OCI-LY3 (cell line): Measurements from ENCODE around the gene NBEAL2.

ENCODE experiments used
- H2AFZ ChIP-seq: fragments of 200-600, 300-600 bp; shearing (Covaris generic); 2 replicates; pipeline ENCODE4 v1.6.0; 2014; ENCODE audit warnings: antibody characterized with exemption, low read depth, low read length
- H3K27ac ChIP-seq: fragments of 200-600, 300-600 bp; sonication (generic); 2 replicates; pipeline ENCODE4 v1.5.1; 2014; ENCODE audit warnings: mild to moderate bottlenecking, low read length, moderate library complexity, mixed read lengths
- H3K27me3 ChIP-seq: fragments of 200-600, 300-600 bp; sonication (generic); 2 replicates; pipeline ENCODE4 v1.6.1; 2014; ENCODE audit warnings: low read depth, low read length, mixed read lengths
- H3K36me3 ChIP-seq: fragments of 200-600, 300-600 bp; sonication (generic); replicated peaks from 2 replicates; pipeline ENCODE3; 2014; ENCODE audit warnings: low read depth, low read length, mixed read lengths
- H3K4me1 ChIP-seq: fragments of 300-600, 200-600 bp; sonication (generic); 2 replicates; pipeline ENCODE4 v1.6.1; 2014; ENCODE audit warnings: low read length, mixed read lengths
- H3K4me2 ChIP-seq: fragments of 200-600, 300-600 bp; sonication (generic); 2 replicates; pipeline ENCODE4 v1.6.1; 2014; ENCODE audit warnings: low read length, mixed read lengths
- H3K4me3 ChIP-seq: fragments of 300-600, 200-600 bp; sonication (generic); 2 replicates; pipeline ENCODE4 v1.5.1; 2014; ENCODE audit warnings: antibody characterized with exemption, mild to moderate bottlenecking, low read length, moderate library complexity
- H3K79me2 ChIP-seq: fragments of 300-600, 200-600 bp; shearing (Covaris generic); 2 replicates; pipeline ENCODE4 v1.6.1; 2014; ENCODE audit warnings: mild to moderate bottlenecking, low read length, mixed read lengths
- H3K9ac ChIP-seq: fragments of 300-600, 200-600 bp; shearing (Covaris generic); 2 replicates; pipeline ENCODE4 v1.6.0; 2014; ENCODE audit warnings: mild to moderate bottlenecking, low read length, moderate library complexity
- H3K9me3 ChIP-seq: fragments of 200-600, 300-600 bp; shearing (Covaris generic); 2 replicates; pipeline ENCODE4 v1.6.1; 2014; ENCODE audit warnings: low read length, mixed read lengths; ENCODE audit not compliant: insufficient read depth
- H4K20me1 ChIP-seq: fragments of 200-600, 300-600 bp; sonication (generic); 2 replicates; pipeline ENCODE4 v1.6.1; 2016; ENCODE audit warnings: low read length, mixed read lengths; ENCODE audit not compliant: insufficient read depth
- EZH2phosphoT487 ChIP-seq: fragments of 200-600 bp; shearing (Covaris generic); IDR thresholded peaks from 2 replicates; pipeline ENCODE4 v1.6.1; 2018; ENCODE audit warnings: antibody characterized with exemption, mixed run types, low read depth
- TF ChIP-seq, protein P1 (sequence below): fragments of 200-600, 300-600 bp; sonication (generic); IDR thresholded peaks from 2 replicates; pipeline ENCODE4 v1.5.1; 2014; ENCODE audit warnings: antibody characterized with exemption, low read length, low read depth

Gene NBEAL2

GRCh38 chr3:46959161-46959511 lies 20.3 kb upstream of the NBEAL2 start:
- H4K20me1 ChIP-seq, result peaks cover 84% of the 10 kb centered on the region
- peaks cover 92% of the 10 kb centered on the region for H3K79me2 ChIP-seq
- H3K27ac ChIP-seq, result no peak overlapping the region

GRCh38 chr3:46960081-46960701 lies 19.3 kb upstream of the NBEAL2 start:
- no peak overlapping the region for H3K9ac ChIP-seq
- no peaks in the 10 kb centered on the region for H3K9me3 ChIP-seq
- H3K4me2 ChIP-seq, result peak overlapping the region; percentile 29
- peaks cover 25% of the 10 kb centered on the region for H3K36me3 ChIP-seq
- no peak overlapping the region for H3K4me3 ChIP-seq
- peaks cover 78% of the 10 kb centered on the region for H4K20me1 ChIP-seq
- H3K79me2 ChIP-seq, result peaks cover 88% of the 10 kb centered on the region
- H3K27ac ChIP-seq, result peak overlapping the region; percentile 23
- H2AFZ ChIP-seq, result no peak overlapping the region
- no peaks in the 10 kb centered on the region for H3K27me3 ChIP-seq
- H3K4me1 ChIP-seq, result peaks cover 42% of the 10 kb centered on the region
- no peak for TF ChIP-seq EZH2phosphoT487
- TF ChIP-seq, protein P1, sequence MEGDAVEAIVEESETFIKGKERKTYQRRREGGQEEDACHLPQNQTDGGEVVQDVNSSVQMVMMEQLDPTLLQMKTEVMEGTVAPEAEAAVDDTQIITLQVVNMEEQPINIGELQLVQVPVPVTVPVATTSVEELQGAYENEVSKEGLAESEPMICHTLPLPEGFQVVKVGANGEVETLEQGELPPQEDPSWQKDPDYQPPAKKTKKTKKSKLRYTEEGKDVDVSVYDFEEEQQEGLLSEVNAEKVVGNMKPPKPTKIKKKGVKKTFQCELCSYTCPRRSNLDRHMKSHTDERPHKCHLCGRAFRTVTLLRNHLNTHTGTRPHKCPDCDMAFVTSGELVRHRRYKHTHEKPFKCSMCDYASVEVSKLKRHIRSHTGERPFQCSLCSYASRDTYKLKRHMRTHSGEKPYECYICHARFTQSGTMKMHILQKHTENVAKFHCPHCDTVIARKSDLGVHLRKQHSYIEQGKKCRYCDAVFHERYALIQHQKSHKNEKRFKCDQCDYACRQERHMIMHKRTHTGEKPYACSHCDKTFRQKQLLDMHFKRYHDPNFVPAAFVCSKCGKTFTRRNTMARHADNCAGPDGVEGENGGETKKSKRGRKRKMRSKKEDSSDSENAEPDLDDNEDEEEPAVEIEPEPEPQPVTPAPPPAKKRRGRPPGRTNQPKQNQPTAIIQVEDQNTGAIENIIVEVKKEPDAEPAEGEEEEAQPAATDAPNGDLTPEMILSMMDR, result no peak

More at GRCh38 chr3:46959161-46959511, 20.3 kb upstream of the NBEAL2 start:
- Histone ChIP-seq H3K4me2 (no peak overlapping the region), H3K9me3 (no peaks in the 10 kb centered on the region), H2AFZ (no peak overlapping the region), H3K4me3 (no peak overlapping the region), H3K9ac (no peak overlapping the region), H3K4me1 (peaks cover 53% of the 10 kb centered on the region), H3K36me3 (peaks cover 25% of the 10 kb centered on the region), H3K27me3 (no peaks in the 10 kb centered on the region)
- TF ChIP-seq, protein P1, result no peak
- TF ChIP-seq EZH2phosphoT487, result no peak

GRCh38 chr3:46960835-46961234 lies 18.6 kb upstream of the NBEAL2 start:
- Histone ChIP-seq H3K79me2 (peaks cover 88% of the 10 kb centered on the region), H3K4me1 (peaks cover 36% of the 10 kb centered on the region), H3K36me3 (peaks cover 31% of the 10 kb centered on the region), H4K20me1 (peaks cover 78% of the 10 kb centered on the region), H3K9me3 (no peaks in the 10 kb centered on the region), H2AFZ (no peak overlapping the region), H3K4me3 (no peak overlapping the region), H3K4me2 (peak overlapping the region; percentile 29; the same call in 1 of the 2 replicates), H3K27me3 (no peaks in the 10 kb centered on the region), H3K9ac (no peak overlapping the region), H3K27ac (0 out of 2 replicates have a peak overlapping the region, but pooled peaks have one; percentile 23)
- no peak for TF ChIP-seq EZH2phosphoT487
- TF ChIP-seq, protein P1, result no peak

DNA sequence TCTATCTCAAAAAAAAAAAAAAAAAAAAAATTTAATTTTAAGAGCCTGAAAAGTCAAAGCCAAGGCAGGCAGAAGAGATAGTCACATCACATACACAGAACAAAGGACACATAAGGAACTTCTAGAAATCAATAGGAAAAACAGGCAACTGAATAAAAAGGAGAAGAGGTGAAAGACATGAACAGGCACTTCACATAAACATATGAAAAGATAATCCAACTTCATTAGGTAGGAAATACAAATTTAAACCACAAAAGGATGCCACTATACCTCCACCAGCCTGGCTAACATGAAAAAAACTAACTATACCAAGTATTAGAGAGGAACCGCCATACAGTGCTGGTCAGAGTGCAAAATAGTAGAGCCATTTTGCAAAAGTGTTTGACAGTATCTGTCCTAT lies 17.0 kb upstream of the NBEAL2 start:
- no peak overlapping the region for H2AFZ ChIP-seq
- no peak overlapping the region for H3K27ac ChIP-seq
- TF ChIP-seq, protein P1, result no peak
- TF ChIP-seq EZH2phosphoT487, result no peak
- peaks cover 78% of the 10 kb centered on the region for H4K20me1 ChIP-seq
- H3K9ac ChIP-seq, result no peak overlapping the region
- H3K27me3 ChIP-seq, result no peaks in the 10 kb centered on the region
- peaks cover 88% of the 10 kb centered on the region for H3K79me2 ChIP-seq
- peaks cover 42% of the 10 kb centered on the region for H3K36me3 ChIP-seq
- peaks cover 23% of the 10 kb centered on the region for H3K4me1 ChIP-seq
- no peaks in the 10 kb centered on the region for H3K9me3 ChIP-seq
- no peak overlapping the region for H3K4me3 ChIP-seq
- no peak overlapping the region for H3K4me2 ChIP-seq
